Activated CD8-positive, alpha-beta T cell treated with anti-CD3 and anti-CD28 coated beads, Interleukin-2, amount 10 ng/mL, durations not matched to agents 7 days and 5 days (primary cell): ENCODE results near the gene UBXN7. TPM values are rescaled to one million over a fixed set of nuclear protein-coding genes. Genes with fewer than 3 reads are reported as not detected.
A peak's percentile ranks its signal among the peaks of the same experiment; 100 is the strongest.
"Not testable (repeated sequence)": the region's sequence is repeated elsewhere in the genome, so short reads cannot be mapped to it uniquely, and the experiment has no call there.

Experiments
- ATAC-seq: fragments of 150-1000 bp; cut with Tn5 transposase; one replicate; pipeline ENCODE4 v1.10.0; 2021; ENCODE audit warnings: moderate library complexity
- CTCF ChIA-PET: fragments of 350-600 bp; sonication (Branson Sonifier 250); formaldehyde crosslinking; loops from one replicate; lab custom pipeline; 2021; ENCODE audit warnings: antibody characterized with exemption; lab: Charles Lee
- POLR2A ChIA-PET: fragments of 350-600 bp; sonication (Branson Sonifier 250); formaldehyde crosslinking; loops from one replicate; lab custom pipeline; 2021; ENCODE audit warnings: antibody characterized with exemption; lab: Charles Lee
- DNase-seq: peaks from one replicate; pipeline ENCODE4 v3.0.0-alpha.2; 2020
- H3K27ac Mint-ChIP-seq: one replicate; pipeline ENCODE4 v1.8.0; 2021; ENCODE audit warnings: mild to moderate bottlenecking, mixed read lengths
- H3K27me3 Mint-ChIP-seq: one replicate; pipeline ENCODE4 v1.8.0; 2021; ENCODE audit warnings: low read depth, mixed read lengths
- H3K36me3 Mint-ChIP-seq: one replicate; pipeline ENCODE4 v1.8.0; 2021; ENCODE audit warnings: low read depth, mixed read lengths
- H3K4me1 Mint-ChIP-seq: one replicate; pipeline ENCODE4 v1.8.0; 2021; ENCODE audit warnings: low read depth, mixed read lengths
- H3K4me3 Mint-ChIP-seq: one replicate; pipeline ENCODE4 v1.8.0; 2021; ENCODE audit warnings: mild to moderate bottlenecking, mixed read lengths
- H3K9me3 Mint-ChIP-seq: one replicate; pipeline ENCODE4 v1.8.0; 2022; ENCODE audit warnings: mixed read lengths; ENCODE audit not compliant: insufficient read depth
- total RNA-seq, 2 experiments: library from RNA; stranded (reverse); gene quantifications; one replicate each; pipeline ENCODE4 v1.2.3, GENCODE V29; 2021

UBXN7 gene, protein sequence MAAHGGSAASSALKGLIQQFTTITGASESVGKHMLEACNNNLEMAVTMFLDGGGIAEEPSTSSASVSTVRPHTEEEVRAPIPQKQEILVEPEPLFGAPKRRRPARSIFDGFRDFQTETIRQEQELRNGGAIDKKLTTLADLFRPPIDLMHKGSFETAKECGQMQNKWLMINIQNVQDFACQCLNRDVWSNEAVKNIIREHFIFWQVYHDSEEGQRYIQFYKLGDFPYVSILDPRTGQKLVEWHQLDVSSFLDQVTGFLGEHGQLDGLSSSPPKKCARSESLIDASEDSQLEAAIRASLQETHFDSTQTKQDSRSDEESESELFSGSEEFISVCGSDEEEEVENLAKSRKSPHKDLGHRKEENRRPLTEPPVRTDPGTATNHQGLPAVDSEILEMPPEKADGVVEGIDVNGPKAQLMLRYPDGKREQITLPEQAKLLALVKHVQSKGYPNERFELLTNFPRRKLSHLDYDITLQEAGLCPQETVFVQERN
- total RNA-seq = 10 to 100 TPM; 43.5 to 45.1 TPM

DNA sequence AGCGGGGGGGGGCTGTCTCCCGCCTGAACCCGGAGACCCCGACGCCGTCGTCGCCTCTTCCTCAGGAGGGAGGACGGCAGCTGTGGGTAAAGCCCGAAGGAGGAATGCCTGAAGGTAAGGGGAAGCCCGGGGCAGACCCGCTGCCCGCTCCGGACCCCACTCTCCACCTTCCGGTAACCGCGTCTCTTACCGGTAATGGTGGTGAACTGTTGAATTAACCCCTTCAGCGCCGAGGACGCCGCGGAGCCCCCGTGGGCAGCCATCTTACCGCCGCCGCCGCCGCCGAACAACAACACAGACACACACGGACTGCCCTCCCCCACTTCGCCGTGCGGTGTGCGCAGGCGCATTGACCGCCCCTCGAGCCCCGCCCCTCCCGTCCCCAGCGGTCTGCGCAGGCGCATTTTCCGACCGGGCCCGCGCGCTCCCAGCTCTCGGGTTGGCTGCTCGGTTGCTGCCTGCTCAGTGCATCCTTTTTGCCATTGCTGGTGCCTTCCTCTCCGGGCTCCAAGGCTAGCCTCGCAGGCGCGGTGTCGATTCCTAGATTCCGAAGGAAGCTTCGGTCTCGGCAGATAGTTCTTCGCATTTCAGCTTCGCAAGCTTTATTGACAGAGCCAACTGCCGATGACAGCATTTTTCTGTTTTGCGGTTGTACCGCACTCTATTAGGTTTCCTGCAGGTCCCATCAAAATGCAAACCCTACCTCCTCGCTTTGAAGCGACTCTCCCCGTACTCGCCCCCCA, at the start of gene UBXN7:
UBXN7 (minus strand) TSS at position 291 of the 743 bp plus-strand sequence; CDS start at position 263, 28 bp downstream.
- POLR2A ChIA-PET = interaction anchor here (0.6 to 1.7 kb wide), 9 partner anchors 9 to 435 kb away, joined by 3 to 7 read pairs (median 5); partner anchors contain the start of genes DYNLT2B, RNF168 and SENP5
- no peaks in the 10 kb centered on the region for H3K9me3 Mint-ChIP-seq
- ATAC-seq (peak; percentile 92), DNase-seq (peak; percentile 96)
- peaks cover 6% of the 10 kb centered on the region for H3K36me3 Mint-ChIP-seq
- H3K4me3 Mint-ChIP-seq = peak within 1 kb of the TSS; percentile 69
- H3K4me1 Mint-ChIP-seq = peaks cover 19% of the 10 kb centered on the region
- H3K27ac Mint-ChIP-seq = peak within 1 kb of the TSS; percentile 98
- peaks cover 6% of the 10 kb centered on the region for H3K27me3 Mint-ChIP-seq
- CTCF ChIA-PET = interaction anchor here (1.0 to 1.3 kb wide), 2 partner anchors 11 to 97 kb away, joined by 3 read pairs; no protein-coding TSS in a partner anchor

DNA sequence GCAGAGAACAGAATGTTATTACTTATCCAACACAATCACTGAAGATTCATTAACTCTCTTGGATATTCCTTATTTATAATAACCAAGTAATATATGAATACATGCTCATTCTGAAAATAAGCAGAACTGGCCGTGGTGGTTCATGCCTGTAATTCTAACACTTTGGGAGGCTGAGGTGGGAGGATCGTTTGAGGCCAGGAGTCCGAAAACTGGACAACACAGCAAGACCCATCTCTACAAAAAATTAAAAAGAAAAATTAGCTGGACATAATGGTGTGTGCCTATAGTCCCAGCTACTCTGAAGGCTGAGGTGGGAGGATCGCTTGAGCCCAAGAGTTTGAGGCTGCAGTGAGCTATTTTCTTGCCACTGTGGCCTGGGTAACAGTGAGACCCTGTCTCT, 45.5 kb upstream of the UBXN7 start:
- peaks cover 51% of the 10 kb centered on the region for H3K36me3 Mint-ChIP-seq
- ATAC-seq (no peak), DNase-seq (no peak)
- H3K4me1 Mint-ChIP-seq = no peaks in the 10 kb centered on the region
- H3K9me3 Mint-ChIP-seq = no peaks in the 10 kb centered on the region
- ChIA-PET CTCF (interaction anchor here (1.0 to 1.4 kb wide), 2 partner anchors 9 to 45 kb away, joined by 3 to 4 read pairs; no protein-coding TSS in a partner anchor), POLR2A (no interaction called here)
- no peak overlapping the region for H3K4me3 Mint-ChIP-seq
- no peaks in the 10 kb centered on the region for H3K27me3 Mint-ChIP-seq
- no peak overlapping the region for H3K27ac Mint-ChIP-seq

DNA sequence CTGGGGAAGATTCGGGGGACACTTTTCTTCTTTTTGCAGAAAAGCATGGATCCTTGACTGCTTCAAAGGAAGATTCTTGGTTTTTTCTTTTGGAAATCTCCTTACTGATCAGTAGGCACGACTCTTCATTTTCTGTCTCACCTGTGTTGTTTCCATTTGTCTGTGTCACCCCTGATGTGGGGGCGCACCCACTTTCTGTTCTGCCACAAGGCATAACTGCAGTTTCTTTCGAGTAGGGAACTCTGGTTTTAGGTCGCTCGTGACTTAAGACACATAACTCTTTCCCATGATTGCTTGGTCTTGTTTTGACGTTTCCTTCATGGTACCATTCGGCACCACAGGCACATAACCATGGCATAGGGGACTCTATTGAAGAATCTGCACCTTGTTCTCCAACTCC, 40.1 kb upstream of the UBXN7 start:
- Mint-ChIP-seq H3K4me1 (peaks cover 18% of the 10 kb centered on the region), H3K27ac (no peak overlapping the region), H3K9me3 (no peaks in the 10 kb centered on the region), H3K36me3 (peaks cover 57% of the 10 kb centered on the region), H3K27me3 (no peaks in the 10 kb centered on the region), H3K4me3 (no peak overlapping the region)
- ATAC-seq (no peak), DNase-seq (no peak)
- POLR2A ChIA-PET = no interaction called here
- CTCF ChIA-PET = no interaction called here

DNA sequence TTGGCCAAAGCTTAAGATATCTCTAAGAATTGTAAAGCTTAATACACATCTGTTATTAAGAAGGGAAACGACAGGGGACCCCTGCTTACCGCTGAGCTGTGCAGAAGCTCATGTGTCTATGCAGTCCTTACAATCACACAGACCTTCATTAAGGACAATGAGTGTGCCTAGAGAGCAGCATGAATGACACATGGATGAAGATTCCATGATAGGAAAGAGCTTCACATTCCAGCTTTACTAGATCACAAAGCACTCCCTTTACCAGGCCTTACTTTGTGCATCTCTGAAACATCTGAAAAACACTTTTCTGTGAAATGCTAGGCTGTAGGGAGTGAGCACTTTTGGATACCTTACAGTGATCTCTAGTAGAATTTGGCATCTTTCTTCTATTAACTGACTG, 39.3 kb upstream of the UBXN7 start:
- DNase-seq = no peak
- ATAC-seq = no peak
- H3K4me1 Mint-ChIP-seq = peaks cover 18% of the 10 kb centered on the region
- no peaks in the 10 kb centered on the region for H3K27me3 Mint-ChIP-seq
- H3K4me3 Mint-ChIP-seq = no peak overlapping the region
- ChIA-PET CTCF (interaction anchor here (1.2 kb wide), 1 partner anchor 10 kb away, joined by 4 read pairs; no protein-coding TSS in a partner anchor), POLR2A (interaction anchor here (1.1 kb wide), 1 partner anchor 9 kb away, joined by 4 read pairs; no protein-coding TSS in a partner anchor)
- H3K27ac Mint-ChIP-seq = no peak overlapping the region
- H3K36me3 Mint-ChIP-seq = peaks cover 51% of the 10 kb centered on the region
- no peaks in the 10 kb centered on the region for H3K9me3 Mint-ChIP-seq

DNA sequence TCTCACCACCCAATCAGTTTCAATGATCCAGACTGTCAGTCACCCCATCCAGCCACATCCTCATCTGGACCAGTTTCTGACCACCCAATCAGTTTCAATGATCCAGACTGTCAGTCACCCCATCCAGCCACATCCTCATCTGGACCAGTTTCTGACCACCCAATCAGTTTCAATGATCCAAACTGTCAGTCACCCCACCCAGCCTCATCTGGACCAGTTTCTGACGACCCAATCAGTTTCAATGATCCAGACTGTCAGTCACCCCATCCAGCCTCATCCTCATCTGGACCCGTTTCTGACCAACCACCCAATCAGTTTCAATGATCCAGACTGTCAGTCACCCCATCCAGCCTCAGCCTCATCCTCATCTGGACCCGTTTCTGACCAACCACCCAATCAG, 38.0 kb upstream of the UBXN7 start:
- Mint-ChIP-seq H3K4me1 (peaks cover 18% of the 10 kb centered on the region), H3K36me3 (peaks cover 48% of the 10 kb centered on the region)
- CTCF ChIA-PET, H3K9me3 Mint-ChIP-seq, H3K27me3 Mint-ChIP-seq, ATAC-seq, H3K27ac Mint-ChIP-seq, POLR2A ChIA-PET, DNase-seq, H3K4me3 Mint-ChIP-seq: not testable (repeated sequence)

DNA sequence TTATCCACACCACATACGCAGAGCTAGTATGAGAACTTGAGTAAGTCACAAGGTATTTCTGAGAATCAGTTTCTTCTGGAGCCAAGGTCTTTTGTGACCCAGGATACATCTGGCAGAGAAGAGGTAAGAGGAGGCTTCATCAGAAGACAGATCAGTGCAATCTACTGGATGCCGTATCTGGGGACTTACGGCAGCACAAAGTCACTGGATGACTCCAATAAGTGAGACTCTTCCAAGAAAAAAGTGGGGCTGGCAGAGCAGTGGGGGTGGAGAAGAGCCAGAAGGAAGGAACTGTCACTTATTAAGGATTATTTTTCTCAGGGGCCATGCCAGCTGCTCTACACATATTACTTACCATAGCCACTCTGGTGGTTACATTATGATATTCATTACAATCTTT, 31.6 kb upstream of the UBXN7 start:
- no peak for ATAC-seq
- no peak for DNase-seq
- H3K27ac Mint-ChIP-seq = no peak overlapping the region
- peaks cover 3% of the 10 kb centered on the region for H3K4me1 Mint-ChIP-seq
- no peaks in the 10 kb centered on the region for H3K27me3 Mint-ChIP-seq
- no peaks in the 10 kb centered on the region for H3K9me3 Mint-ChIP-seq
- CTCF ChIA-PET = no interaction called here
- POLR2A ChIA-PET = no interaction called here
- peaks cover 14% of the 10 kb centered on the region for H3K36me3 Mint-ChIP-seq
- H3K4me3 Mint-ChIP-seq = no peak overlapping the region

DNA sequence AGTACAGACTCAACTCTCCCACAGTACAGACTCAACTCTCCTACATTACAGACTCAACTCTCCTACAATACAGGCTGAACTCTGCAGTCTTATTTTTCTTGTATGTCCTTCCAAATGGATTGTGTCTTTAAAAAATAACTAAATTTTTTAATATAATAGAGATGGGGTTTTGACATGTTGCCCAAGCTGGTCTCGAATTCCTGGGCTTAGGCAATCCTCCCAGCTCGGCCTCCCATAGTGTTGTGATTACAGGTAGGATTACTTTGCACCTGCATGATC, 31.2 kb upstream of the UBXN7 start:
- no peak overlapping the region for H3K27ac Mint-ChIP-seq
- no peaks in the 10 kb centered on the region for H3K9me3 Mint-ChIP-seq
- no peaks in the 10 kb centered on the region for H3K27me3 Mint-ChIP-seq
- CTCF ChIA-PET = no interaction called here
- no peak for DNase-seq
- peaks cover 11% of the 10 kb centered on the region for H3K36me3 Mint-ChIP-seq
- POLR2A ChIA-PET = no interaction called here
- no peak for ATAC-seq
- H3K4me1 Mint-ChIP-seq = peaks cover 3% of the 10 kb centered on the region
- no peak overlapping the region for H3K4me3 Mint-ChIP-seq

DNA sequence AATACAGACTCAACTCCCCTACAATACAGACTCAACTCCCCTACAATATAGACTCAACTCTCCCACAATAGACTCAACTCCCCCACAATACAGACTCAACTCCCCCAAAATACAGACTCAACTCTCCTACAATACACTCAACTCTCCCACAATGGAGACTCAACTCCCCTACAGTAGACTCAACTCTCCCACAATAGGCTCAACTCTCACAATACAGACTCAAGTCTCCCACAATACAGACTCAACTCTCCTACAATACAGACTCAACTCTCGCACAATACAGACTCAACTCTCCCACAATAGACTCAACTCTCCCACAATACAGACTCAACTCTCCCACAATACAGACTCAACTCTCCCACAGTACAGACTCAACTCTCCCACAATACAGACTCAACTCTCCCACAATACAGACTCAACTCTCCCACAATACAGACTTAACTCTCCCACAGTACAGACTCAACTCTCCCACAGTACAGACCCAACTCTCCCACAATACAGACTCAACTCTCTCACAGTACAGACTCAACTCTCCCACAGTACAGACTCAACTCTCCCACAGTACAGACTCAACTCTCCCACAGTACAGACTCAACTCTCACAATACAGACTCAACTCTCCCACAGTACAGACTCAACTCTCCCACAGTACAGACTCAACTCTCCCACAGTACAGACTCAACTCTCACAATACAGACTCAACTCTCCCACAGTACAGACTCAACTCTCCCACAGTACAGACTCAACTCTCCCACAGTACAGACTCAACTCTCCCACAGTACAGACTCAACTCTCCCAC, 30.7 kb upstream of the UBXN7 start:
- H3K4me3 Mint-ChIP-seq, POLR2A ChIA-PET, H3K9me3 Mint-ChIP-seq, H3K36me3 Mint-ChIP-seq, DNase-seq, ATAC-seq, H3K27ac Mint-ChIP-seq, H3K27me3 Mint-ChIP-seq, CTCF ChIA-PET, H3K4me1 Mint-ChIP-seq: not testable (repeated sequence)

DNA sequence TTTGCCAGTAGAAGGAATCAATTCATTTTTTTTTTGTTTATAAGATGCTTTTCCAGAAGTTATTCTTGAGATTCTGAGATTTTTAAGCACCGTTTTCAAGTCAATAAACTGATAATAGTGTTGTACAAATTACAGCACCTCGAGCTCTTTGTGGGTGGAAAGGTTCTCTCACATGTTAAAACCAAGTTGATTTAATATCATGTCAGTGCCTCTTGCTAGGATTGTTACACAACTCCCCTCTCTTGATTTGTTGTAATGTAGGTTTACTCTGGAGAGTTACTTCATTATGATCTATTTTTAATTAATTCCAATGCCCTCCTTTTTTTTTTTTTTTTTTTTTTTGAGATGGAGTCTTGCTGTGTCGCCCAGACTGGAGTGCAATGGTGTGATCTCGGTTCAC, 25.8 kb upstream of the UBXN7 start:
- POLR2A ChIA-PET = no interaction called here
- no peaks in the 10 kb centered on the region for H3K9me3 Mint-ChIP-seq
- no peak overlapping the region for H3K4me3 Mint-ChIP-seq
- no peaks in the 10 kb centered on the region for H3K36me3 Mint-ChIP-seq
- no peak for DNase-seq
- peaks cover 8% of the 10 kb centered on the region for H3K4me1 Mint-ChIP-seq
- no peak for ATAC-seq
- H3K27me3 Mint-ChIP-seq = no peaks in the 10 kb centered on the region
- CTCF ChIA-PET = interaction anchor here (0.7 to 1.6 kb wide), 2 partner anchors 44 to 204 kb away, joined by 3 read pairs; no protein-coding TSS in a partner anchor
- no peak overlapping the region for H3K27ac Mint-ChIP-seq

DNA sequence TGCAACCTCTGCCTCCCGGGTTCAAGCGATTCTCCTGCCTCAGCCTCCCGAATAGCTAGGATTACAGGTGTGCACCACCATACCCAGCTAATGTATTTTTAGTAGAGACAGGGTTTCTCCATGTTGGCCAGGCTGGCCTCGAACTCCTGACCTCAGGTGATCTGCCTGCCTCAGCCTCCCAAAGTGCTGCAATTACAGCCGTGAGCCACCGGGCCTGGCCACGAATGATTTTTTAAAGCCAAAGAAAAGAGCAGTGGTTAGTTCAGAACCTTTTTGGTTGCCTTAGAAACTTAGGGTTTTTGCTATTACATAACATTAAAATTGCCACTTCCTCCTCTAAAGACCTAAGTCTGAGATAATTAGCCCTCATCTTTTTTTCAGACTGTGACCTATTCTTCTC, 25.2 kb upstream of the UBXN7 start:
- H3K36me3 Mint-ChIP-seq, H3K27me3 Mint-ChIP-seq, POLR2A ChIA-PET, H3K4me1 Mint-ChIP-seq, H3K4me3 Mint-ChIP-seq, DNase-seq, H3K9me3 Mint-ChIP-seq, ATAC-seq, H3K27ac Mint-ChIP-seq: not testable (repeated sequence)
- CTCF ChIA-PET = interaction anchor here (0.7 to 1.6 kb wide), 2 partner anchors 44 to 203 kb away, joined by 3 read pairs; no protein-coding TSS in a partner anchor

DNA sequence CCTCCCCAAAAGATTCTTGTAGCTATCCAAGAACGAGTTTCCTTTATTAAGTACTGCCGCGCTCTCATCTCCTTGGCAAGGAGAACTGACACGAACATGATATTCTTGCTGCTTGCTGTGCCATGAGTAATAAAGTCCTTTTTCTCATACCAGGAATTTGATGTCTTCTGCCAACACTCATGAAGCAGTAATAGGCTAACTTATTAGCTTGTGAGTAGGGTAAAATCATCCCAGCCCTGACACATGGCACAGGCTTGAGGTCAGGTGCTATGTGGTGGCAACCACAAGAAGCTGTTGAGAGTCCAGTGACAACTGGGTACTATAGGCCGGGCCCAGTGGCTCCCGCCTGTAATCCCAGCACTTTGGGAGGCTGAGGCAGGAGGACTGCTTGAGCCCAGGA, 22.7 kb upstream of the UBXN7 start:
- Mint-ChIP-seq H3K4me1 (peaks cover 5% of the 10 kb centered on the region), H3K27ac (no peak overlapping the region), H3K27me3 (no peaks in the 10 kb centered on the region), H3K4me3 (no peak overlapping the region), H3K36me3 (no peaks in the 10 kb centered on the region), H3K9me3 (no peaks in the 10 kb centered on the region)
- ChIA-PET POLR2A (no interaction called here), CTCF (interaction anchor here (0.8 to 1.1 kb wide), 2 partner anchors 14 to 565 kb away, joined by 3 to 4 read pairs; no protein-coding TSS in a partner anchor)
- no peak for DNase-seq
- no peak for ATAC-seq
